Measurements from ENCODE around the gene DUSP5.

The DUSP5 gene

GRCh38 chr10:110546499-110547110 lies 48.9 kb downstream of the DUSP5 start:
- no peak for DNase-seq (ENCODE audit: low spot score)

GRCh38 chr10:110547139-110547761 lies 49.5 kb downstream of the DUSP5 start:
- DNase-seq (ENCODE audit: low spot score), result peak; percentile 89

GRCh38 chr10:110548002-110548401 lies 50.3 kb downstream of the DUSP5 start:
- no peak for DNase-seq (ENCODE audit: low spot score)

GRCh38 chr10:110549211-110549610 lies 51.5 kb downstream of the DUSP5 start:
- DNase-seq (ENCODE audit: low spot score), result no peak

- no peak for DNase-seq (ENCODE audit: low spot score)
Observed at GRCh38 chr10:110553905-110554304, 56.2 kb downstream of the DUSP5 start.

GRCh38 chr10:110556296-110556695 lies 58.6 kb downstream of the DUSP5 start:
- no peak for DNase-seq (ENCODE audit: low spot score)

- peak; percentile 69 for DNase-seq (ENCODE audit: low spot score)
Observed at GRCh38 chr10:110556969-110557601, 59.4 kb downstream of the DUSP5 start.

- DNase-seq (ENCODE audit: low spot score), result no peak
Observed at GRCh38 chr10:110558041-110558440, 60.3 kb downstream of the DUSP5 start.

- no peak for DNase-seq (ENCODE audit: low spot score)
Observed at GRCh38 chr10:110560012-110560411, 62.3 kb downstream of the DUSP5 start.

All from cerebellar cortex (tissue), 1 donor.